NB4 (cell line): ENCODE results near the gene U2AF2.

Experiments used
- CTCF ChIP-seq: IDR thresholded peaks from one replicate; pipeline ENCODE4 v1.5.1; 2012; ENCODE audit warnings: low read depth, low read length
- MYC ChIP-seq: IDR thresholded peaks from 2 replicates; pipeline ENCODE4 v1.6.1; 2011; ENCODE audit warnings: low read depth, low read length
- POLR2A ChIP-seq: IDR thresholded peaks from 2 replicates; pipeline ENCODE4 v1.6.1; 2011; ENCODE audit warnings: mild to moderate bottlenecking; ENCODE audit not compliant: insufficient read length; ENCODE audit errors: extremely low read depth
- TF ChIP-seq, protein P1 (sequence below): IDR thresholded peaks from 2 replicates; pipeline ENCODE4 v1.6.1; 2011; ENCODE audit warnings: low read depth, low read length

DNA sequence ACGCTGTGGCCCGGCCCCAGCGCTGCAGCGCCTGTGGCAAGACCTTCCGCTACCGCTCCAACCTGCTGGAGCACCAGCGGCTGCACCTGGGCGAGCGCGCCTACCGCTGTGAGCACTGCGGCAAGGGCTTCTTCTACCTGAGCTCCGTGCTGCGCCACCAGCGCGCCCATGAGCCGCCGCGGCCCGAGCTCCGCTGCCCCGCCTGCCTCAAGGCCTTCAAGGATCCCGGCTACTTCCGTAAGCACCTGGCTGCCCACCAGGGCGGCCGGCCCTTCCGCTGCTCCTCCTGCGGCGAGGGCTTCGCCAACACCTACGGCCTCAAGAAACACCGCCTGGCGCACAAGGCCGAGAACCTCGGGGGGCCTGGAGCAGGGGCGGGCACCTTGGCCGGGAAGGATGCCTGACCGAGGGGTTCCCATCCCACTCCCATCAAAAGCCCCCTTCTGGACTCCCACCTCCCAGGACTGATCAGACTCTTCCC, 38.4 kb upstream of the U2AF2 start:
- no peak for TF ChIP-seq CTCF
- no peak for TF ChIP-seq MYC
- TF ChIP-seq POLR2A: no peak
- TF ChIP-seq, protein P1, sequence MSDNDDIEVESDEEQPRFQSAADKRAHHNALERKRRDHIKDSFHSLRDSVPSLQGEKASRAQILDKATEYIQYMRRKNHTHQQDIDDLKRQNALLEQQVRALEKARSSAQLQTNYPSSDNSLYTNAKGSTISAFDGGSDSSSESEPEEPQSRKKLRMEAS: no peak
